ENCODE data around the gene FOXP4. TPM values are rescaled to one million over a fixed set of nuclear protein-coding genes. Genes with fewer than 3 reads are reported as not detected.

The FOXP4 gene
- total and polyA plus RNA-seq, 4 donors, result 2.5 to 16.0 (median 4.3) TPM

- 5% methylated on average over 20 of the region's 20 CpGs for WGBS
- DNase-seq (ENCODE audit: low spot score), result peak; percentile 71
- Histone ChIP-seq H3K4me1 (ENCODE audit: control insufficient read depth in 4 of 4, insufficient read depth in 4 of 4, low read length in 3 of 4) (peaks cover 0 to 5% (median 4%) of the 10 kb centered on the region in 4 donors), H3K36me3 (ENCODE audit: control insufficient read depth in 4 of 4, insufficient read depth in 3 of 4, low read depth in 1 of 4, low read length in 3 of 4) (peaks cover 0 to 5% (median 4%) of the 10 kb centered on the region in 4 donors), H3K27me3 (ENCODE audit: control insufficient read depth in 4 of 4, insufficient read depth in 4 of 4, low read length in 3 of 4) (no peaks in the 10 kb centered on the region), H3K27ac (ENCODE audit: low read depth in 1 of 2, low read length in 2 of 2) (no peak overlapping the region), H3K9ac (ENCODE audit: low read depth in 1 of 2, low read length in 2 of 2) (peak overlapping the region in 1 of 2 donors; percentile 62), H3K4me3 (ENCODE audit: low read depth in 1 of 3, low read length in 3 of 3) (no peak overlapping the region), H3K9me3 (ENCODE audit: control insufficient read depth in 4 of 4, low read length in 3 of 4) (no peaks in the 10 kb centered on the region)
- TF ChIP-seq FOXA1 (IDR thresholded peaks at IDR 0.05) (no peak), SP1 (IDR thresholded peaks at IDR 0.05) (no peak), EGR1 (IDR thresholded peaks at IDR 0.05; ENCODE audit: low read depth in 2 of 2) (no peak), ZBTB33 (IDR thresholded peaks at IDR 0.05) (no peak), RXRA (IDR thresholded peaks at IDR 0.05) (no peak), HNF4A (conservative IDR thresholded peaks at IDR 0.05) (peak in 1 of 2 donors; percentile 4), TAF1 (conservative IDR thresholded peaks at IDR 0.05) (no peak), JUND (IDR thresholded peaks at IDR 0.05) (no peak), HNF4G (IDR thresholded peaks at IDR 0.05) (no peak), GABPA (IDR thresholded peaks at IDR 0.05 in 1 of 2, conservative IDR thresholded peaks at IDR 0.05 in 1 of 2) (no peak), MAX (IDR thresholded peaks at IDR 0.05) (no peak), CTCF (IDR thresholded peaks at IDR 0.05; ENCODE audit: low read depth, low read length, missing input control) (peak; percentile 85), NR2F2 (IDR thresholded peaks at IDR 0.05) (no peak), REST (IDR thresholded peaks at IDR 0.05) (no peak), YY1 (IDR thresholded peaks at IDR 0.05) (no peak), RAD21 (IDR thresholded peaks at IDR 0.05) (peak; percentile 88 to 93), FOXA2 (IDR thresholded peaks at IDR 0.05) (no peak)
Observed at GRCh38 chr6:41602864-41603608, 56.9 kb downstream of the FOXP4 start.

Measured in liver (tissue), 9 donors.